ENCODE measurements around the gene TRPM7.

The TRPM7 gene

GRCh38 chr15:50558012-50558411 lies 128.6 kb downstream of the TRPM7 start:
- no peak for DNase-seq

DNA sequence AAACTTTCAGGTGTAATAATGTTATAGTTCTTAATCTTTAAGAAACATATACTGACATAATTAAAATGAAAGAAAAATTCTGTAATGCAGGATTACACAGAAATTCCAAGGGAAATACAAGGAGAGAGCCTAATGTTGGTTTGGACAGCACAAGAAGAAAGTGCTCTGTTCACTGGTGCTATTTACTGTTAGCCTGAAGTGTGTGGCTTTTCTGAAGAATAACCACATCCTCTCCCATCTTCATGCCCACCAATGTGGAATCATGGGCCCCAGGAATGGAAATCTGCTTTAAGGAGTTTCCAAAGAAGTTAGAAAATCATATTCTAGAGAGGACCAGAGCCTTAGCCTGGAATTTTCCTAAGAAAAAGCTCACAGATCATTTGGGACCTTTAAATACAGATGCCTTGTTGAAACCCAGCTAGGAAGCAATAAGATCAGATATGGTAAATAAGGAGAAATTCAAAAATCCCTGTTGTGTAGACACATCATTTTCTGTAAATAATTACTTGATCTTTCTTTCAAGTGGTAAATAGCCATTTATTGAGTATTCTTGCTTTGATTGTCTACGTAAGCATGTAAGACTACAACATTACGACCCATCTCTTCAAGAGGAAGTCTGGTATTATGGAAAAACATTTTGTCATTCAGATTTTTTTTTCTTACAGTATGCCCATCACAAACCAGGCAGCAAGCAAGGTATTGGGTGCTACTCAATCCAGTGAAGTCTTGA lies 129.8 kb downstream of the TRPM7 start:
- DNase-seq: no peak

DNA sequence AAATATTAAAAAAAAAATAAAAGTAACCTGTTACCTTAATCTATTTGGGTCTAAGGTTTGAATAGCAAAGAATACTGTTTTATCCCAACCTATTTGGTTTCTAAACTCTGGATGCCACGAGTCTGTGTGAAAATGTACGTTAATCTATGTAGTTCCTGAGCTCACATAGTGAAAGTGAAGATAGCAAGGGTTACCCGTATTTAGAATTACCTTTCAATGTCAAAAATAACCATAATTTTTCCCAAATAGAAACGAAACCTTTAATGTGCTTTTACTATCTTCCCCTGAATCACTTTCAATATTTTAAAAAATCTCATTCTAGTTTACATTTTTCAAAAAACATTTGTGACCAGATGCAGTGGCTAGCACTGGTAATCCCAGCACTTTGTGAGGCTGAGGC lies 134.4 kb downstream of the TRPM7 start:
- no peak for DNase-seq

DNA sequence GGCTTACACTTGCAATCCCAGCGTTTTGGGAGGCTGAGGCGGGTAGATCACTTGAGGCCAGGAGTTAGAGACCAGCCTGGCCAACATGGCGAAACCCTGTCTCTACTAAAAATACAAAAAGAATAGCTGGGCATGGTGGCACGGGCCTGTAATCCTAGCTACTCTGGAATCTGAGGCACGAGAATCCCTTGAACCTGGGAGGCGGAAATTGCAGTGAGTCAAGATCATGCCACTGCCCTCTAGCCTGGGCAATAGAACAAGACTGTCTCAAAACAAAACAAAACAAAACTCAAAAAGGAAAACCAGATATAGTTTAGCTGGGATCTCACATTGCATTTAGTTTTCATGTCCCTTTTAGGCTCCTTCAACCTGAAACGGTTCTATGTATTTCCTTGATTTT lies 137.3 kb downstream of the TRPM7 start:
- no peak for DNase-seq

DNA sequence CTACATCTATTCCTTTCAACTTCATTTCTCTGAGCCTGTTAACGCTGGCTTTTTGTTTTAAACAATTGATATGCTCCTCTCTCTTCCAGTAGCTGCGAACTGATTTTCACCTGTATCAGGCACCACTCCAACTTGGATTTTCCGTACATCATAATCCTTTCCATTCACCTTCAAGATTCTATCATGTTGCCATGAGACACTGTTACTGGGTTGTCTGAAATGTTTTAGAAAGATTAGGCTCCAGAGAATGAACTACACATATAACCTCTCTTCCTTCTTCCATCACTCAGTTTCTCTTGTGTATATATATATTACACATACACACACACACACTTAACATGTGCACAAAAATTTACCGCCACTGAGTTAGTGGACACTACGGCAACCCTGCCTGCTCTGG lies 140.0 kb downstream of the TRPM7 start, which contains the start of gene USP50:
USP50 (minus strand) TSS at position 101 of the 400 bp plus-strand sequence. CDS start 141 bp downstream, outside the sequence.
- DNase-seq: no peak

- DNase-seq: no peak
Measured at GRCh38 chr15:50544368-50544767, 142.2 kb downstream of the TRPM7 start.

DNA sequence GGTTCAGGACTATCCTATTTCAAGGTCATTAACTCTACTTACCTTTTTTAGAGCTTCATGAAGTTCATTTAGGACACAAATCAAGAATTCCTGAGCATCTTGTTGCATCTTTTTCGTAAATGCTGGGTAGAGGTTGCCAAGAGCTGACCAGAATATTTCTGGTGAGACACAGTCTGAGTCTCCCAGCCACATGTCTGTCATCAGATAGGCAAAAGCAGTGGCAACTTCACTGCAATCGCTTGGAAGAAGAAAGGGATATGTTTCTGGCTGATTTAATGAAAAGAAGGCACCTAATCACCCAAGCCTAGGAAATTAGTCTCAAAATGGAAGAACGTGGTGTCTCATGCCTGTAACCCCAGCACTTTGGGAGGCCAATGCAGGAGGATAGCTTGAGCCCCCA lies 143.0 kb downstream of the TRPM7 start:
- no peak for DNase-seq

DNA sequence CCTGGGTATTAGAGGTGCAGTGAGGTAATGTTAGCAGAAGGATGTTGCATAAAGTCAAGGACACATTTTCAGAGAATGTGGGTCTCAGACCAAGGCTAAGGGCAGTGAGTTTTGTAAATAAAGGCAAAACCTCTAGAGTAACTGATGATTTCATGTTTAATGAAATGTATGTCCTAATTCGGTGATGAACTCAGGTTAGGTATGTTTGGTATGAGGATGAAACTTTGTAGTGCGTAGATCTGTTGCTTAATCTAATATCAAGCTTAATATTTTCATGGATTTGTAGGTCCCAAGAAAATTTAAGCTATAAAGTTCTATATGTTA lies 143.7 kb downstream of the TRPM7 start:
- no peak for DNase-seq

- no peak for DNase-seq
Measured at GRCh38 chr15:50531766-50532165, 154.8 kb downstream of the TRPM7 start.

GRCh38 chr15:50531163-50531562 lies 155.4 kb downstream of the TRPM7 start:
- no peak for DNase-seq

DNA sequence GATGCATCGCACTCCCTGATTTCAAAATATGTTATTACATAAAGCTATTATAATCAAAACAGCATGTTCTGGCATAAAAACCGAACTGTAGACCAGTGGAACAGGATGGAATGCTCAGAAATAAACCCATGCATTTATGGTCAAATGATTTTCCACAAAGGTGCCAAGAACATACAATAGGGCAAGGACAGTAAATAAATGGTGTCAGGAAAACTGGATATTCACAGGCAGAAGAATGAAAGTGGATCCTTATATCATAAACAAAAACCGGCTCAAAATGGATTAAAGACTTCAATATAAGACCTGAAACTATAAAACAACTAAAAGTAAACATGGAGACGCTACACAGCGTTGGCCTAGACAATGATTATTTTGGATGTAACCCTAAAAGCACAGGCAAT lies 162.7 kb downstream of the TRPM7 start:
- no peak for DNase-seq

GRCh38 chr15:50519740-50520425 lies 166.7 kb downstream of the TRPM7 start:
- DNase-seq: no peak

GRCh38 chr15:50513001-50513400 lies 173.6 kb downstream of the TRPM7 start:
- DNase-seq: no peak

All from NCI-H2081 treated with DMSO at 0.1 percent for 48 hours (cell line).